ENCODE measurements around the gene PCDHA1.
"Not testable (repeated sequence)": the region's sequence is repeated elsewhere in the genome, so short reads cannot be mapped to it uniquely, and the experiment has no call there.

Gene PCDHA1

GRCh38 chr5:140855772-140856674, 70.1 kb downstream of the PCDHA1 start, which contains the start of gene PCDHA10:
TSS of gene PCDHA10 (plus strand) at chr5:140855897. CDS start at chr5:140856049, 152 bp downstream.
- DNase-seq, result no peak

DNA sequence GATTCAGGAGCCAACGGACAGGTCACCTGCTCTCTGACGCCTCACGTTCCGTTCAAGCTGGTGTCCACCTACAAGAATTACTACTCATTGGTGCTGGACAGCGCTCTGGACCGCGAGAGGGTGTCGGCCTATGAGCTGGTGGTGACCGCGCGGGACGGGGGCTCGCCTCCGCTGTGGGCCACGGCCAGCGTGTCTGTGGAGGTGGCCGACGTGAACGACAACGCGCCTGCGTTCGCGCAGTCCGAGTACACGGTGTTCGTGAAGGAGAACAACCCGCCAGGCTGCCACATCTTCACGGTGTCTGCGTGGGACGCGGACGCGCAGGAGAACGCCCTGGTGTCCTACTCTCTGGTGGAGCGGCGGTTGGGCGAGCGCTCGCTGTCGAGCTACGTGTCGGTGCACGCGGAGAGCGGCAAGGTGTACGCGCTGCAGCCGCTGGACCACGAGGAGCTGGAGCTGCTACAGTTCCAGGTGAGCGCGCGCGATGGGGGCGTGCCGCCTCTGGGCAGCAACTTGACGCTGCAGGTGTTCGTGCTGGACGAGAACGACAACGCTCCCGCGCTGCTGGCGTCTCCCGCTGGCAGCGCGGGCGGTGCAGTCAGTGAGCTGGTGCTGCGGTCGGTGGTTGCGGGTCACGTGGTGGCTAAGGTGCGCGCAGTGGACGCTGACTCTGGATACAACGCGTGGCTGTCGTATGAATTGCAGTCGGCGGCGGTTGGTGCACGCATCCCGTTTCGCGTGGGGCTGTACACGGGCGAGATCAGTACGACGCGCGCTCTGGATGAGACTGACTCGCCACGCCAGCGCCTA, 71.4 kb downstream of the PCDHA1 start:
- no peak for DNase-seq

DNA sequence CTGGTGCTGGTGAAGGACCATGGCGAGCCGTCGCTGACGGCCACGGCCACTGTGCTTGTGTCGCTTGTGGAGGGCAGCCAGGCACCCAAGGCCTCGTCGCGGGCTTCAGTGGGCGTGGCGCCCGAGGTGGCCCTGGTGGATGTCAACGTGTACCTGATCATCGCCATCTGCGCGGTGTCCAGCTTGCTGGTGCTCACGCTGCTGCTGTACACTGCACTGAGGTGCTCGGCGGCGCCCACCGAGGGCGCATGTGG, 72.0 kb downstream of the PCDHA1 start:
- no peak for DNase-seq

DNA sequence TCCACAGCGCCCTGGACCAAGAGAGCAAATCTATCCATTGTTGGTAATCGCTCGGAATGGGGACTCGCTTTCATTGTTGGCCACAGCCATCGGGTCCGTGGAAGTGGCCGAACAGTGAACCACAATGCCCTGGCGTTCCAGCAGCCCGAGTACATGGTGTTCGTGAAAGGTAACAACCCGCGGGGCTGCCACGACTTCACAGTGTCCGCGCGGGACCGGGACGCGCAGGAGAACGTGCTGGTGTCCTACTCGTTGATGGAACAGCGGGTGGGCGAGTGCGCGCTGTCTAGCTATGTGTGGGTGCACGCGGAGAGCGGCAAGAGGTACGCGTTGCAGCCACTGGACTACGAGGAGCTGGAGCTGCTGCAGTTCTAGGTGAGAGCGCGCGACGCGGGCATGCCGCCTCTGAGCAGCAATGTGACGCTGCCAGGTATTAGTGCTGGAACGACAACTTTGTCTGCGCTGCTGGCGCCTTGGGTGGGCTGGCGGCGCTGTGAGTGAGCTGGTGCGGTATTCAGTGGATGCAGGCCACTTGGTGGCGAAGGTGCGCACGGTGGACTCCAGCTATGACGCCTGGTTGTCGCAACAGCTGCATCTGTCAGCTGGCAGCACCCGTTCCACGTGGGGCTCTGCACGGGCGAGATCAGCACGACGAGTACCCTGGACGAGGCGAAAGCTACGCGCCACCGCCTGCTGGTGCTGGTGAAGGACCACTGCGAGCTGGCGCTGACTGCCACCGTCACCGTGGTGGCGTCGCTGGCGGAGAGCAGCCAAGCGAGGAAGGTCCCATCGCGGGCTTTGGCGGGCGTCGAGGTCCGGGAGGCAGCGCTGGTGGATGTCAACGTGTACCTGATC, 76.7 kb downstream of the PCDHA1 start:
- no peak for DNase-seq

- no peak for DNase-seq
Observed at GRCh38 chr5:140868721-140869554, 83.0 kb downstream of the PCDHA1 start, which contains the start of gene PCDHA11. TSS of gene PCDHA11 (plus strand) at chr5:140868957. CDS start at chr5:140869104, 147 bp downstream.

GRCh38 chr5:140869555-140869886, 83.6 kb downstream of the PCDHA1 start:
- no peak for DNase-seq

DNA sequence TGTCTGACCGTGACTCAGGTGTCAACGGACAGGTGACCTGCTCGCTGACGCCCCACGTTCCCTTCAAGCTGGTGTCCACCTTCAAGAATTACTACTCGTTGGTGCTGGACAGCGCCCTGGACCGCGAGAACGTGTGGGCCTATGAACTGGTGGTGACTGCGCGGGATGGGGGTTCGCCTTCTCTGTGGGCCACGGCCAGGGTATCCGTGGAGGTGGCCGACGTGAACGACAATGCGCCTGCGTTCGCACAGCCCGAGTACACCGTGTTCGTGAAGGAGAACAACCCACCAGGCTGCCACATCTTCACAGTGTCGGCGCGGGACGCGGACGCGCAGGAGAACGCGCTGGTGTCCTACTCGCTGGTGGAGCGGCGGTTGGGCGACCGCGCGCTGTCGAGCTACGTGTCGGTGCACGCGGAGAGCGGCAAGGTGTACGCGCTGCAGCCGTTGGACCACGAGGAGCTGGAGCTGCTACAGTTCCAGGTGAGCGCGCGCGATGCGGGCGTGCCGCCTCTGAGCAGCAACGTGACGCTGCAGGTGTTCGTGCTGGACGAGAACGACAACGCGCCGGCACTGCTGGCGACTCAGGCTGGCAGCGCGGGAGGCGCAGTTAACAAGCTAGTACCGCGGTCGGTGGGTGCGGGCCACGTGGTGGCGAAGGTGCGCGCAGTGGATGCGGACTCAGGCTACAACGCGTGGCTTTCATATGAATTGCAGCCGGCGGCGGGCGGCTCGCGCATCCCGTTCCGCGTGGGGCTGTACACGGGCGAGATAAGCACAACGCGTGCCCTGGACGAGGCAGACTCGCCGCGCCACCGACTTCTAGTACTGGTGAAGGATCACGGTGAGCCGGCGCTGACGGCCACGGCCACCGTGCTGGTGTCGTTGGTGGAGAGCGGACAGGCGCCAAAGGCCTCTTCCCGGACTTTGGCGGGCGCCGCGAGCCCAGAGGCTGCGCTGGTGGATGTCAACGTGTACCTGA, 84.6 kb downstream of the PCDHA1 start:
- DNase-seq, result no peak

GRCh38 chr5:140875085-140876065, 89.4 kb downstream of the PCDHA1 start, which contains the start of gene PCDHA12:
TSS of gene PCDHA12 (plus strand) at chr5:140875308. CDS start at chr5:140875473, 165 bp downstream.
- DNase-seq, result no peak

DNA sequence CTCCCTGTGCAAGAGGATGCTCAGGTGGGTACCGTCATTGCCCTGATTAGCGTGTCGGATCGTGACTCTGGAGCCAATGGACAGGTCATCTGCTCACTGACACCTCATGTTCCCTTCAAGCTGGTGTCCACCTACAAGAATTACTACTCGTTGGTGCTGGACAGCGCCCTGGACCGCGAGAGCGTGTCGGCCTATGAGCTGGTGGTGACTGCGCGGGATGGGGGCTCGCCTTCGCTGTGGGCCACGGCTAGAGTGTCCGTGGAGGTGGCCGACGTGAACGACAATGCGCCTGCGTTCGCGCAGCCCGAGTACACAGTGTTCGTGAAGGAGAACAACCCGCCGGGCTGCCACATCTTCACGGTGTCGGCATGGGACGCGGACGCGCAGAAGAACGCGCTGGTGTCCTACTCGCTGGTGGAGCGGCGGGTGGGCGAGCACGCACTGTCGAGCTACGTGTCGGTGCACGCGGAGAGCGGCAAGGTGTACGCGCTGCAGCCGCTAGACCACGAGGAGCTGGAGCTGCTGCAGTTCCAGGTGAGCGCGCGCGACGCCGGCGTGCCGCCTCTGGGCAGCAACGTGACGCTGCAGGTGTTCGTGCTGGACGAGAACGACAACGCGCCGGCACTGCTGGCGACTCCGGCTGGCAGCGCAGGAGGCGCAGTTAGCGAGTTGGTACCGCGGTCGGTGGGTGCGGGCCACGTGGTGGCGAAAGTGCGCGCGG, 90.8 kb downstream of the PCDHA1 start:
- DNase-seq, result not testable (repeated sequence)

DNA sequence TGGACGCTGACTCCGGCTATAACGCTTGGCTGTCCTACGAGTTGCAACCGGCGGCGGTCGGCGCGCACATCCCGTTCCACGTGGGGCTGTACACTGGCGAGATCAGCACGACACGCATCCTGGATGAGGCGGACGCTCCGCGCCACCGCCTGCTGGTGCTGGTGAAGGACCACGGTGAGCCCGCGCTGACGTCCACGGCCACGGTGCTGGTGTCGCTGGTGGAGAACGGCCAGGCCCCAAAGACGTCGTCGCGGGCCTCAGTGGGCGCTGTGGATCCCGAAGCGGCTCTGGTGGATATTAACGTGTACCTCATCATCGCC, 91.3 kb downstream of the PCDHA1 start:
- no peak for DNase-seq

DNA sequence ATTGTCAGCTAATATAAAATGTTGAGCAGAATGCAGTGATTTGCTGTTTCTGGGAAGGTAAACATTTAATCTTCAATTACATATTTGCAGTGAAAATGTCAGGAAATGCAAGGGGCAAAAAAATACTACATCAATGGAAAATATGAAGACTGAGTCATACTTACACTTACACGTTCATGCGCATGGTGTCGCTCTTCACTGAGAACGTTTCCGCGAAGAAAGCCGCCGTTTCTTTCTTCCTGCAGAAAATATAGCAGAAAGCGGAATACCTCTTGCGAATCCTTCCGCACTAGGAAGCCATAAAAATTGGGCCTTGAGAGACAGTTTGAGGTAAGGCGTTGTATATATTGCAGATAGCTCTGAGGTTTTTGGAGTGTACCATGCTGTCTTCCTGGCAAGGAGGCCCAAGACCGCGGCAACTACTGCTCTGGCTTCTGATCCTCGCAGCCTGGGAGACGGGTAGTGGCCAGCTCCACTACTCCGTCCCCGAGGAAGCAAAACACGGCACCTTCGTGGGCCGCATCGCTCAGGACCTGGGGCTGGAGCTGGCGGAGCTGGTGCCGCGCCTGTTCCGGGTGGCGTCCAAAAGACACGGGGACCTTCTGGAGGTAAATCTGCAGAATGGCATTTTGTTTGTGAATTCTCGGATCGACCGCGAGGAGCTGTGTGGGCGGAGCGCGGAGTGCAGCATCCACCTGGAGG, 96.1 kb downstream of the PCDHA1 start, which contains the start of gene PCDHA13:
Gene PCDHA13 (plus strand): TSS at position 236 of the 702 bp plus-strand sequence. CDS start 145 bp downstream, at position 381.
- no peak for DNase-seq

DNA sequence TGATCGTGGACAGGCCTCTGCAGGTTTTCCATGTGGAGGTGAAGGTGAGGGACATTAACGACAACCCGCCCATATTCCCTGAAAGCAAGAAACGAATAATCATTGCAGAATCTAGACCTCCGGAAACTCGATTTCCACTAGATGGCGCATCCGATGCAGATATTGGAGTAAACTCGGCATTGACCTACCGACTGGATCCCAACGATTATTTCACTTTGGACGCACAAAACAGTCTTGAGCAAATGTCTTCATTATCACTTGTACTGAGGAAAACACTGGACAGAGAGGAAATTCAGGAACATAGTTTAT, 96.6 kb downstream of the PCDHA1 start:
- no peak for DNase-seq

- no peak for DNase-seq
Observed at GRCh38 chr5:140883373-140883772, 97.4 kb downstream of the PCDHA1 start.

- DNase-seq, result no peak
Observed at GRCh38 chr5:140883927-140884697, 98.2 kb downstream of the PCDHA1 start.

- DNase-seq, result no peak
Observed at GRCh38 chr5:140916325-140916724, 130.4 kb downstream of the PCDHA1 start.

DNA sequence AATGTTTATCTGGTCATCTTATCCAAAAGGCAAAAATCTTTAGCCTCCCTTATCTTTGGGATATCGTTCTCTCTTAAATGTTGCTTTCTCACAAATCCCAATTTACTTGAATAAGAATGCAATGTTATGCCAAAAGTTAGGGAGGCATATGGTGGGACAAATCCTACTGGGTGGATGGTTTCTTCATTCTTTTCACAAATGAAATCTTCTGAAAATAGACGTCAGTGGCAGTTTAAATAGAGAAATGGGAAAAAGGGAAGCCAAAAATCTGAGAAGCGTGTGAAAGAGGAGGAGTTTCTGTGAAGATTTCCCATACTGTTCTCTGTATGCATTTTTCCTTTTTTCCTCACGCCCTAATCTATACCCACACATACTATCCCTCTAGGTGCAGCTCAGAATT, 137.7 kb downstream of the PCDHA1 start:
- DNase-seq, result no peak

DNA sequence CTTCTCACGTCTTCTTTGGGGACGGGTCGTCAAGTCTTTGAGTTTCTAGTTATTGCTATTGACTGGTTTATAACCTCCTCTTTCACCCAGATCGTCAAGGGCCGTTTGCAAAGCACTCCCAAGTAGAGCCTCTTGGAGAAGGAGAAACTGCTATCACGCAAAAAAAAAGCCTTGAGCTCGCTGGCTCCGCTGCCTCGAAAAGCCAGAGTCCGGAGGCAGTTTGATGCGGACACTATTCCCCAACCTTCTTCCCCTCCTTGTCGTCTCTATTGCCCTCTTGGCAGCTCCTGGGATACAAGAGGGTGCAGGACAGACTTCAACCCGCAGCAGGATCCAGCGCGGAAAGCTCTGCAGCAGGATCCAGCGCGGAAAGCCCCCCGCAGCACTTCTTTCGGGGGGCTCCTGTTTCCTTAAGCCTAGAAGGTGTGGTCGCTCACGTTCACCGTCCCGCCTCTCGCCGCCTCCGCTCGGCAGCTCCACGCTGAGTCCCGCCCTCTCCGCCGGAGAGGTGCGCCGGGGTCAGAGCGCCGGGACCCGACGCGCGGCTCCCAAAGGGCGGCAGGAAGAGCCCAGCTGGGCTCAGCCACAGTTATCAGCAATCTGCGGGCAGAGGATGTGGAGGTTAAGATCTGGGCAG, 140.0 kb downstream of the PCDHA1 start, which contains the start of gene PCDHAC1:
Gene PCDHAC1 (plus strand): TSS at position 494 of the 637 bp plus-strand sequence. CDS start 594 bp downstream, outside the sequence.
- peak; percentile 53 for DNase-seq

All from DMS79 (cell line).